Measurements from ENCODE around the gene SKIC8.
A peak's percentile ranks its signal among the peaks of the same experiment; 100 is the strongest.

Gene SKIC8

DNA sequence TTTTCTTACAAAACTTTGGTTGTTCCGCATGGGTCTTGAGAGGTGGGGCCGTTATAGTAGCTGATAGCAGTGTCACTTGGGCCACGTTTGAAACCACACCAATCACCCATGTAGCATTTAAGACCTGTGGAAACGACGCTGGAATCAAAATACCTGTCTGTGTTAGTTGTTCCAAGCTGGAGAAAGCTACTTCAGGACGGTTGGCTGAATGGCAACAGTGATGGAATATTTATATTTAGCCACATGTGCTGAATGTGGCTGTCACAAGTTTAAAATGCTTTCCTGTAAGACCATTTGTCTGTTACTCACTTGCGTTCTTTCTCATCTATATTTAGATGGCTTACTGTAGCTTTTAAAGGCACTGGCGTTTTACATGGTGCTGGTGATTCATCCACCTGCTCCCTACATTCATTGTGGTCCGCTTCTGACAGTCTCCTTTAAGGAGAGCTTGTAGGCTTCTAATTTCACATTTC is 33.6 kb downstream of the SKIC8 start:
- no peaks in the 10 kb centered on the region for H3K36me3 ChIP-seq
- no peak for DNase-seq
- H3K27me3 ChIP-seq, result no peaks in the 10 kb centered on the region
- H3K4me3 ChIP-seq (ENCODE audit: low read depth, low read length), result no peak overlapping the region
- no peaks in the 10 kb centered on the region for H3K9me3 ChIP-seq
- no peak for TF ChIP-seq CTCF (IDR thresholded peaks at IDR 0.05; ENCODE audit: low read depth, low read length)
- no peaks in the 10 kb centered on the region for H3K4me1 ChIP-seq

DNA sequence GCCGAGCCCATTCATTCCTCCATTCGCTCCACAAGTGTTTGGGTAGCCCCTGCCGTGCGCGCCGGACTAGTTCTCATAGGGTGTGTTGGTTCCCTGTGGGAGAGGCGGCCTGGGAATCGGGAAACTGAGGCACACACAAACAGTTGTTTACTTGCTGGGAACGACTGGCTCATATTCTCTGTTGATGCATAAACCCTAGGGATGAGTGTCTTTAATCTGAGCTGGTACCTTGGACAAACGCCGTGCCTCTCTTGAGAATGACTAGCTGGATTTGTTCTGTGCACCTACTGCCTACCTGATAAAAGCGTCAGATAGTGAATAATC is 34.3 kb downstream of the SKIC8 start:
- peak overlapping the region; percentile 51 for H3K4me3 ChIP-seq (ENCODE audit: low read depth, low read length)
- no peaks in the 10 kb centered on the region for H3K36me3 ChIP-seq
- no peaks in the 10 kb centered on the region for H3K4me1 ChIP-seq
- H3K27me3 ChIP-seq, result no peaks in the 10 kb centered on the region
- no peaks in the 10 kb centered on the region for H3K9me3 ChIP-seq
- no peak for TF ChIP-seq CTCF (IDR thresholded peaks at IDR 0.05; ENCODE audit: low read depth, low read length)
- no peak for DNase-seq

DNA sequence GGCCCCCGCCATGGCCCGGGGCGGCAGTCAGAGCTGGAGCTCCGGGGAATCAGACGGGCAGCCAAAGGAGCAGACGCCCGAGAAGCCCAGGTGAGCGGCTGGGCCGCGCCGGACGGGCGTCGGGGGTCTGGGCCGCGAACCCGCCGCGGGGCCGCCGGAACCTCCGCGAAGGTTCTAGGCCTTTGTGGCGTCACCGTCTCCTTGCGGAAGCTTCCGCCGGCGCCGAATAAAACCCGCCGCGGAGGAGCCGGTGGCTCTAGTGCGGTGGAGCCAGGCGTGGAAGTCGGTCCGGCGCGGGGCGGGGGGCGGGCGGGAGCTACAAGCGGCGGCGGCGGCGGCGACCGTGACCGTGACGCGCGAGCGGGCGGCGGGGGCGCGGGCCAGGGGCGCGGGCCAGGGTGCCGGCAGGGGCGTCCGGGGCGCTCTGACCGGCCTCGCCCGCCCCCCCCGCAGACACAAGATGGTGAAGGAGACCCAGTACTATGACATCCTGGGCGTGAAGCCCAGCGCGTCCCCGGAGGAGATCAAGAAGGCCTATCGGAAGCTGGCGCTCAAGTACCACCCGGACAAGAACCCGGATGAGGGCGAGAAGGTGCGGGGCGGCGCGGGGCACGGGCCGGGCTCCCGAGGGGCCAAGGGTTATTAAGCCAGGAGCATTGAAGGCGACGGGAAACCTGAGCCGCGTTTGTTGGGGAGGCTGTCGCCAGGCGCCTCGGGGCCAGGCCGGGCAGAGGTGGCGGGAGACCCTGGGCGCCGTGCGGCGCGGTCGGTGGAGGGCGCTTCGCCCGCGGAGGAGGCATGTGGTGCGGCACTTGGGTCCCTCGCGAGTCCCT is 34.9 kb downstream of the SKIC8 start, which contains the start of gene DNAJA4:
Gene DNAJA4, plus strand, starts transcription at position 259 of the 833 bp plus-strand sequence. Its CDS starts 202 bp downstream, at position 461.
- H3K9me3 ChIP-seq, result no peaks in the 10 kb centered on the region
- H3K36me3 ChIP-seq, result no peaks in the 10 kb centered on the region
- TF ChIP-seq CTCF (IDR thresholded peaks at IDR 0.05; ENCODE audit: low read depth, low read length), result no peak; the same call in 1 of the 2 replicates
- no peaks in the 10 kb centered on the region for H3K4me1 ChIP-seq
- DNase-seq, result peak; percentile 31
- H3K4me3 ChIP-seq (ENCODE audit: low read depth, low read length), result peak within 1 kb of the TSS; percentile 51
- no peaks in the 10 kb centered on the region for H3K27me3 ChIP-seq

DNA sequence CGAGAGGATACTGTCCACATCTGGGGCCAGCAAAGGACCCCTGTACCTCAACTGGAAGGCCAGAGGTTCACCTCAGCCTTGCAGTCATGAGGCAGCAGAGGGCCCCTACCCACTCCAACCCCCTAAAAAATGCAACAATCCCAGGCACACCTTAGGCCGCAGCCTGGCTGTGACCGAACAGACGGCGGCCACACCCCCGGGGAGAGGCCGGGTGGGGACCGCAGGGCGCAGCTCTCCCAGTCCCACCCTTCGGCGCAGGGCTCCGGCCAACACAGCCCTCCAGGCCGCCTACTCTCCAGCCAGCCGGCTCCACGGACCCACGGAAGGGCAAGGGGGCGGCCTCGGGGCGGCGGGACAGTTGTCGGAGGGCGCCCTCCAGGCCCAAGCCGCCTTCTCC is 35.5 kb downstream of the SKIC8 start:
- no peak for TF ChIP-seq CTCF (IDR thresholded peaks at IDR 0.05; ENCODE audit: low read depth, low read length)
- Histone ChIP-seq H3K4me3 (ENCODE audit: low read depth, low read length) (no peak overlapping the region), H3K9me3 (no peaks in the 10 kb centered on the region), H3K4me1 (no peaks in the 10 kb centered on the region), H3K27me3 (no peaks in the 10 kb centered on the region), H3K36me3 (no peaks in the 10 kb centered on the region)
- DNase-seq, result no peak

DNA sequence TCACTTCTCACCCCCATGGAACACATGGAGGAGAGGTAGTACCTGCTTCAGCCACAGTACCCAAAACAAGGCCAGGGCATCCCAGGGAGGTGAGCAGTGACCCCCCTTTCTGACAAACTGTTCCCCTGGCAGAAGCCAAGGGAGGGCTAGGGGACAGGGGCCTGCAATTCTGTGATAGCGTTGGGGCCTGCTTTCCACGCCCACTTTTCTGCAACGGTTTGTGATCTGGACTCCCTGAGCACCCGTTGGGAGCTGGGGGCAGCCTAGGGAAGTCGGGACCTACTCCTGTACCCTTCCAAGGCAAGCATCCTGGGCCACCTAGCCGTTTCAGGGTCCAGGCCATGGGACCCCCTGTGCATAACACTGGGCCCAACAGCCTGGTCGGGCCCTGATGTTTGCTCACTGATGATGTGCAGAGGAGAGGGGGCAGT is 36.0 kb downstream of the SKIC8 start:
- Histone ChIP-seq H3K27me3 (no peaks in the 10 kb centered on the region), H3K36me3 (no peaks in the 10 kb centered on the region), H3K4me1 (no peaks in the 10 kb centered on the region), H3K4me3 (ENCODE audit: low read depth, low read length) (no peak overlapping the region), H3K9me3 (no peaks in the 10 kb centered on the region)
- no peak for TF ChIP-seq CTCF (IDR thresholded peaks at IDR 0.05; ENCODE audit: low read depth, low read length)
- DNase-seq, result no peak

DNA sequence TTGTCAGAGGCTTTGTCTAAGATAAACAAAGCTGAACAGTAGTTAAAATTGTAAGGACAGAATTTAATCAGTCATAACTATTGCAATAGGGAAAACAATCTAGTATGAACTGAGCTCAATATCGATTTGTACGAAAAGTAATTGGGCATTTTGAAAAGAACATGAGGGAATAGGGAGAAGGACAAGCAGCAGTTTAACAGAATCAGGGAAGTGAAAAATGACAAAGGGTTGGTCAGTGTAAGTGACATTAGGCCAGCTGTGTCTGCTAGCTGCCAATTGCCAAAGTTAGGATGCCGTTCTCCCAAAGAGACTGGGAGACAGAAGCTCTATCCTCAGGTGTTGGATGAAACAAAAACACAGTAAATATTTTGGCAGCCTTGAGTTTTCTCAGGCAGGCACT is 38.3 kb downstream of the SKIC8 start:
- no peaks in the 10 kb centered on the region for H3K36me3 ChIP-seq
- H3K27me3 ChIP-seq, result no peaks in the 10 kb centered on the region
- DNase-seq, result no peak
- no peak for TF ChIP-seq CTCF (IDR thresholded peaks at IDR 0.05; ENCODE audit: low read depth, low read length)
- no peaks in the 10 kb centered on the region for H3K9me3 ChIP-seq
- no peaks in the 10 kb centered on the region for H3K4me1 ChIP-seq
- no peak overlapping the region for H3K4me3 ChIP-seq (ENCODE audit: low read depth, low read length)

Measured in BE2C (cell line).